IPS-NIHi7 (cell line): ENCODE measurements around the gene SLC16A11.
"Not testable (repeated sequence)": the region's sequence is repeated elsewhere in the genome, so short reads cannot be mapped to it uniquely, and the experiment has no call there.

Source experiments
- DNase-seq: peaks from one replicate; pipeline ENCODE4 v3.0.0; 2012; ENCODE audit warnings: mixed read lengths; ENCODE audit errors: extremely low spot score

The SLC16A11 gene

GRCh38 chr17:7010523-7010922 lies 33.4 kb downstream of the SLC16A11 start:
- no peak for DNase-seq

- DNase-seq, result no peak
These were observed 36.7 kb downstream of the SLC16A11 start for GRCh38 chr17:7007143-7007542.

GRCh38 chr17:7005716-7006115 lies 38.2 kb downstream of the SLC16A11 start:
- DNase-seq, result no peak

DNA sequence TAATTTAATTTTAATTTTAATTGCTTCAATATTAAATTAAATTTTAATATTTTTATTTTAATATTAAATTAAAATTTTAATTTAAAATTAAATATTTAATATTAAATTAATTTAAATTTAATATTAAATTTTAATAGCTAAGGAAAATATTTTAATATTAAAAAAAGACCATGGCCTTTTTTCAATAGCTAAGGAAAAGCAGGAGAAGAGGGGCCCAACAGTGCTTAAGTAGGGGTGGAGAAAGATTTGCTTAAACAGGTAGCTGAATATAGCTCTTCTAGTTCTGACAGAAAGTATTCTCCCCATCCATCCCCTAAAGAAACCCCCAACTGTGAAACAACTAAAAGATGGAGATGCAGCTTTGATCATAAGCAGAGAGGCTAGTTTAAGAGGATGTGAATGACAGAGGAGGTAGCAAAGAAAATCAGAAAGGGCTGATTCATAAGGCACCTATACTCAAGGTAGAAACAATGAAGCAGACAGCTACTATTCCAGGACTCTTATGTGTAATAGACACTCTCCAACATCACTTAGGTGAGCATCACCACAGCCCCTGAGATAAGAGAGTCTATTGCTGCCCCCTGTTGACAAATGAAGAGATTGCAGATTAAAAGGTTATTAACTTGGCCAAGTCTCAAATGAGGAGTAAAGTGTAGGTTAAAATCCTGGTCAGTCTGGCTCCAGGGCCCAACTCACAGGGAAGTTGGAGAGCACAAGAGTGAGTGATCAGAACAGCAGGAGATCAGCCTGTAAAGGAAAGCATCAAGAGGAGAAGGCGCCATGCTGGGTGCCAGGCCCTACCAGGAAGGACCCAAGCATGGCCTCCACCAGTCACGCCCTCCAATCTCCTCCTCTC lies 39.3 kb downstream of the SLC16A11 start:
- peak; percentile 52 for DNase-seq

GRCh38 chr17:7003745-7004144 lies 40.1 kb downstream of the SLC16A11 start:
- no peak for DNase-seq

DNA sequence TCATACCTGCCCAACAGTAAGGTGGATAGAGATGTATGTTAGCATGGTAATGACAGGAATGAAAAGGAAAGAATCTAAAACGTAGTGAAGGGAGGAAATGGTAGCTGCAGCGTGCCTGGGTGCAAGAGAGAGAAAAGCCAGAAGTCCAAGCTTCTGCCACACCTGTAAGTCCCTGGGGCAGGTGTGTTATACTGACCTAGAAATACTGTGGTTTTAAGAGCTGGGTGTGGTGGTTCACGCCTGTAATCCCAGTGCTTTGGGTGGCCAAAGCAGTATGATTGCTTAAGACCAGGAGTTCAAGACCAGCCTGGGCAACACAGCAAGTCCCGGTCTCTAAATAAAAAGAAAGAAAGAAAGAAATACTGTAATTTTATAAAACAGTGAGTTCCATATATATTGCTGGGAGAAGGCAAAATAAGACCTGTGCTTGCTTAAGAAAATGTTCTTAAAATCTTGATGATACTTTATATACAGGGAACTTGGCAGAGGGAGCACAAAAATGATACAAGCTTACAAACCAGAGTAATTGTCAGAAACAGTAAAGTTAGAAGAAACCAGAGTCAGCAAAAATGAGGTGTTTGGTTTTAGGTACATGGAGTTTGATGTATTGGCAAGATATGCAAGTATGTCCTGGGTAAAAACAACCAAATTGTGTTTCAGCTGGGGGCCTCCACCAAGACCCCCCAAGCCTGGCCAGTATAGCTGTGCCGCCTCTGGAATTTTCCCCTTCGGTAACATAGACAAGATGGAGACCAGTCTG lies 41.4 kb downstream of the SLC16A11 start:
- DNase-seq, result no peak

- DNase-seq, result peak; percentile 42
These were observed 42.5 kb downstream of the SLC16A11 start for GRCh38 chr17:7001318-7001961.

DNA sequence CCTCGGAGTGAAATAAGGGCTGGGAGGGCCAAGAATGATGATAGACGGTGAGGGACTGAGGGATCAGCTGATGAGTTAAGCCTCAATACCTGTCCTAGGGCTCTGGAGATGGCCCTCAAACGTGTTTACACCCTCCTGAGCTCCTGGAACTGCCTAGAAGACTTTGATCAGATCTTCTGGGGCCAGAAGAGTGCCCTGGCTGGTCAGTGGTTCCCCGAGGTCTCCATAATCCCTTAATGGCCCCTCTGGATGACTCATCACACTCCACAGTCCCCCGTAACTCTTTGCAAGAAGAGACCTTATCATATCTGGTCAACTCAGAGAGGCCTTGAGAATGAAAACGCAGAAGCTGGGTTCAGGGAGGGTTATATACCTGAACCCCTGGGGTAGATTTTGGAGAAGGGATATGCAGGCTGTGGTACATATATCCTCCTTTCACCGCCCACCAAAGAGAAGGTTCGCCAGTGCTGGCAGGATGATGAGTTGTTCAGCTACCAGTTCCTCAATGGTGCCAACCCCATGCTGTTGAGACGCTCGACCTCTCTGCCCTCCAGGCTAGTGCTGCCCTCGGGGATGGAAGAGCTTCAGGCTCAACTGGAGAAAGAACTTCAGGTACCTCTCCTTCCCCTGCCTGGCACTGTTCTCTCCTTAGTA lies 44.9 kb downstream of the SLC16A11 start:
- no peak for DNase-seq

- DNase-seq, result no peak
These were observed 46.7 kb downstream of the SLC16A11 start for GRCh38 chr17:6997171-6997570.

DNA sequence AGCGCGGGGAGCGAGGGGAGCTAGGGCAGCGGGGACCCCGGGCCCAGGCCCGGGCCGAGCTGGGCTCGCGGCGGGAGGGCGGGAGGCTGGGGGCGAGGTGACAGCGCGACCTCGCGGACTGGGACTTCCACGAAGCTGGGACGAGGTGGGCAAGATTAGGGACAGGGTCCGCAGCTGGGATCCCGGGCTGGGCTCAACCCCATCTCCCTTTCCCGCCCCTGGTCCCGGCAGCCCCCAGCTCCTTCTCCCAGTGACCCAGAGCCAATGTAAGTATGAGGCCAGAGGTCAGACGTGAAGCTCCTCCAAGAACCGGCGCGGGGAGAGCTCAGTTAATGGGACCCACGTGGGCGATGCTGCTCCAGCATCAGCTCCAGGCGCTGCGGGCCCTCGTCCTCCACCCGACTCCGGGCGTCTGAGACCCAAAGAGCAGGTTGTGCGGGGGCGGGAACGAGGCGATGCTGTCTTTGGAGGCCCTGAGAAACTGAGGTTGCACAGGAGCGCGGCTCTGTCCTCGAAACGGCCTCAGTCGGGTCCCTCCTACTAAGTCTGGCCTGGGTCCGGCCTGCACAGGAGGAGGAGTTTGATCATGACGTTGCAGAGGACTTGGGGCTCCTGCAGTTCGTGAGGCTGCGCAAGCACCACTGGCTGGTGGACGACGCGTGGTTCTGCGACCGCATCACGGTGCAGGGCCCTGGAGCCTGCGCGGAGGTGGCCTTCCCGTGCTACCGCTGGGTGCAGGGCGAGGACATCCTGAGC lies 47.5 kb downstream of the SLC16A11 start:
- DNase-seq, result peak; percentile 45

DNA sequence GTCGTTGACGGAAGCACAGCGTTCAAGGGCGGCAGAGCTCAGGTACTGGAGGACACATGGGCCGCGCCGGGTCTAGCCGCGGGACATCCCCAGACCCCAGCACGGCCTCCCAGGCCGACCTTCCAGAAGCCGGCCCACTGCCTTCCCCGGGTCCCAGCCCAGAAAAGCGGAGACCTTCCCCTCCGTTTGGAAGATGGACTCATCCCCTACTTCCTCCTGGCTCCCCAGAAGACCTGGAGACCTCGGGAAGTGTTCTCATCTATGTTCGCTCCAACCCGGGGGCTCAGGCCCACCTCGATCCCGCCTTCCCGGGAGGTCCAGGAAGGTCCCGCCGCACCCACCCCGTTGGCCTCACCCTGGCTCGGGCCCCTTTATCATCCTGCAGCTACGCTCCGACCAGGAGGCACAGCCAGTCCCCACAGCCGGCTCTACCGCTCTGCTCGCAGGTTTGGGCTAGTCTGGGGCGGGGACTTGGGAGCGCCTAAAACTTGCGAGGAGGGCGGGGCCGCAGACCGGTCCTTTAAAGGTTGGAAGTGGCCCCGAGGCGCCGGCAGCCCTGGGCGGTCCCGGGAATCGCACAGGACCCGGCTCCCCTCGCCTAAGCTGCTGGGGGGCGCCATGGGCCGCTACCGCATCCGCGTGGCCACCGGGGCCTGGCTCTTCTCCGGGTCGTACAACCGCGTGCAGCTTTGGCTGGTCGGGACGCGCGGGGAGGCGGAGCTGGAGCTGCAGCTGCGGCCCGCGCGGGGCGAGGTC lies 48.2 kb downstream of the SLC16A11 start, which contains the start of gene ALOX12:
Gene ALOX12, plus strand, starts transcription at position 550 of the 756 bp plus-strand sequence. Its CDS starts 69 bp downstream, at position 619.
- DNase-seq, result peak; percentile 76

- DNase-seq, result no peak
These were observed 49.1 kb downstream of the SLC16A11 start for GRCh38 chr17:6994666-6995256.

GRCh38 chr17:6994118-6994598 lies 49.7 kb downstream of the SLC16A11 start:
- no peak for DNase-seq

GRCh38 chr17:6993613-6994056 lies 50.3 kb downstream of the SLC16A11 start:
- DNase-seq, result not testable (repeated sequence)
